Esophagus mucosa (tissue), 1 donor: ENCODE data around the gene MANF. TPM values are rescaled to one million over a fixed set of nuclear protein-coding genes. Genes with fewer than 3 reads are reported as not detected.

Source experiments
- ATAC-seq: fragments of 200-7000 bp; cut with Tn5 transposase; one replicate; pipeline ENCODE4 v1.9.1; 2020
- total RNA-seq: library from RNA; stranded (reverse); gene quantifications from one replicate; pipeline ENCODE4 v1.2.4, GENCODE V29; 2023
- donor health status: DM: yes; HTN: yes; CAD: no.

Gene MANF
- total RNA-seq, 1 donor from 2014 or later = 80.6 TPM

DNA sequence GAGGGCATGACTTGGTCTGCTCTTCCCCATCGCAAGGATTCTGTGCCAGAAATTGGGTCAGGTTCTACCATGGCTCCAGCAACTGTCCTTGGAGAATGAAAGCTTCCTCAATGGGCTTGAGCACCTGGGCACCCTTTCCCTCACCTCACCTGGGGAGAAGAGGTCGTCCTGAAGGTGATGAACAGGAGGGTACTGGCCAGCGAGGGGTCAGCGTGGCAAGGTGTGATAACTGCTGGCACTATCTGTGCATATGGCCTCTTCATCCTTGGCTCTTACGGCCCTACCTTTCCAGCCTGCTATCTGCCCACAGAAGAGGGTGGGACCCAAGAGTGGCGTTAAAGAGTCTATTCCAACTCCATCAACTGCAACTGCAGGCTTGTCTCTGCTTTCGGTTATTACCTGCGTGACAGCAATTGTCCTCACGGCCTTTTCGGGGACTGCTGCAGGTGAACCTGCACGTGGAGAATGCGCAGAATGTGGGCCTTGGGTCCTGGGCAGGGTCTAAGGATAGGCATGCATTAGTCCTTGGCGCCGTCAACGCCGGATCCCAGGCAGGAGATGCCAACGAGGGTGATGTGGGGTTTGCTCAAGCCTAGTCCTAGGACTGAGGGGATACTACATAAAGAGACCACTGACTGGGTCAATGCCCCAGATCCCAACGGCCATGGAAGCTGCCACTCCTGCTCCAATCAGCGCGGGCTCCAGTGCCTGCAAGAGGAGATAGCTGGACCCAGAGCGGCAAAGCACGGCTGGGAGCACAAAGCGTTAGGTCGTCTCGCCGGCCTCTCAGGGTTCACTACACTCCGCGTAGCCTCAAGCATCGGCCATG is 5.4 kb downstream of the MANF start:
- peak; percentile 0 for ATAC-seq

DNA sequence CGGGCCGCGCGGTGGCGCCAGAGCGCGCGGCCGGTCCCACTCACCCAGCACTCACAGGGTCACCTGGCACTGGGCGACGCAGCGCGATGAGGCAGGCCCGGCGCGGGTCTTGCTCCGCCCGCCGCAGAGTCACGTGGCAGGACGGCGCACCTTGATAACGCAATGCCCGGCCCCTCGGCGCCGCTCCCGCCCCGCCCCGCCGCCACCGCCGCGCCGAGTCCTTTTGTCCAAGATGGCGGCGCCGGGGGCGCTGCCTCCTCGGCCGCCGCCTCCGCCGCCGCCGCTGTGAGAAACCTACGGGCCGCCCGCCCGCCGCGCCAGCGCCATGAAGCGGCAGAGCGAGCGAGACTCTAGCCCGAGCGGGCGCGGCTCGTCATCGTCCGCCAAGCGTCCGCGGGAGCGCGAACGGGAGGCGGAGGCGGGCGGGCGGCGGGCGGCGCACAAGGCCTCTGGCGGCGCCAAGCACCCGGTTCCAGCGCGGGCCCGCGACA is 6.0 kb downstream of the MANF start, which contains the start of gene RBM15B:
TSS of gene RBM15B (plus strand) at position 211 of the 491 bp plus-strand sequence. CDS start at position 326, 115 bp downstream.
- peak; percentile 91 for ATAC-seq

DNA sequence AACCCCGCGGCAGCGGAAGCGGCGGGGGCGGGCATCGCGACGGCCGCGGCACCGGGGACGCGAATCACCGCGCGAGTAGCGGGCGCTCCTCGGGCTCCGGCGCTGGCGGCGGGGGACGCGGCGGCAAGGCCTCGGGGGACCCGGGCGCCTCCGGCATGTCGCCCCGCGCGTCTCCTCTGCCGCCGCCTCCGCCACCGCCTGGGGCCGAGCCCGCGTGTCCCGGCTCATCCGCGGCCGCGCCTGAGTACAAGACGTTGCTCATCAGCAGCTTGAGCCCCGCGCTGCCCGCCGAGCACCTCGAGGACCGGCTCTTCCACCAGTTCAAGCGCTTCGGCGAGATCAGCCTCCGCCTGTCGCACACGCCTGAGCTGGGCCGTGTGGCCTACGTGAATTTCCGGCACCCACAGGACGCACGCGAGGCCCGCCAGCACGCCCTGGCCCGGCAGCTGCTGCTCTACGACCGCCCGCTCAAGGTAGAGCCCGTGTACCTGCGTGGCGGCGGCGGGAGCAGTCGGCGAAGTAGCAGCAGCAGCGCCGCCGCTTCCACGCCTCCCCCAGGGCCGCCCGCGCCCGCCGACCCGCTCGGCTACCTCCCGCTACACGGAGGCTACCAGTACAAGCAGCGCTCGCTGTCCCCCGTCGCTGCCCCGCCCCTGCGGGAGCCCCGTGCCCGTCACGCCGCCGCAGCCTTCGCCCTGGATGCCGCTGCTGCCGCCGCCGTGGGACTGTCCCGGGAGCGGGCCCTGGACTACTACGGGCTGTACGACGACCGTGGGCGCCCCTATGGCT is 6.7 kb downstream of the MANF start:
- peak; percentile 1 for ATAC-seq

DNA sequence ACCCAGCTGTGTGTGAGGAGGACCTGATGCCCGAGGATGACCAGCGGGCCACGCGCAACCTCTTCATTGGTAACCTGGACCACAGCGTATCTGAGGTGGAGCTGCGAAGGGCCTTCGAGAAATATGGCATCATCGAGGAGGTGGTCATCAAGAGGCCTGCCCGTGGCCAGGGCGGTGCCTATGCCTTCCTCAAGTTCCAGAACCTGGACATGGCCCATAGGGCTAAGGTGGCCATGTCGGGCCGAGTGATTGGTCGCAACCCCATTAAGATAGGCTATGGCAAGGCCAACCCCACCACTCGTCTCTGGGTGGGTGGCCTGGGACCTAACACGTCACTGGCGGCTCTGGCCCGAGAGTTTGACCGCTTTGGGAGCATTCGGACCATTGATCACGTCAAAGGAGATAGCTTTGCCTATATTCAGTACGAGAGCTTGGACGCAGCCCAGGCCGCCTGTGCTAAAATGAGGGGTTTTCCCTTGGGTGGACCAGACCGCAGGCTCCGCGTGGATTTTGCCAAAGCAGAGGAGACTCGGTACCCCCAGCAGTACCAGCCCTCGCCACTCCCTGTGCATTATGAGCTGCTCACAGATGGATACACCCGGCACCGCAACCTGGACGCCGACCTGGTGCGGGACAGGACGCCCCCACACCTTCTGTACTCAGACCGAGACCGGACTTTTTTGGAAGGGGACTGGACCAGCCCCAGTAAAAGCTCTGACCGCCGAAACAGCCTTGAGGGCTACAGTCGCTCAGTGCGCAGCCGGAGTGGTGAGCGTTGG is 7.5 kb downstream of the MANF start:
- ATAC-seq = no peak

DNA sequence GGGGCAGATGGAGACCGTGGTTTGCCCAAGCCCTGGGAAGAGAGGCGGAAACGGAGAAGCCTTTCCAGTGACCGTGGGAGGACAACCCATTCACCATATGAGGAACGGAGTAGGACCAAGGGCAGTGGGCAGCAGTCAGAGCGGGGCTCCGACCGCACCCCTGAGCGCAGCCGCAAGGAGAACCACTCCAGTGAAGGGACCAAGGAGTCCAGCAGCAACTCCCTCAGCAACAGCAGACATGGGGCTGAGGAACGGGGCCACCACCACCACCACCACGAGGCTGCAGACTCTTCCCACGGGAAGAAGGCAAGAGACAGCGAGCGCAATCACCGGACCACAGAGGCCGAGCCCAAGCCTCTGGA is 8.0 kb downstream of the MANF start:
- no peak for ATAC-seq

DNA sequence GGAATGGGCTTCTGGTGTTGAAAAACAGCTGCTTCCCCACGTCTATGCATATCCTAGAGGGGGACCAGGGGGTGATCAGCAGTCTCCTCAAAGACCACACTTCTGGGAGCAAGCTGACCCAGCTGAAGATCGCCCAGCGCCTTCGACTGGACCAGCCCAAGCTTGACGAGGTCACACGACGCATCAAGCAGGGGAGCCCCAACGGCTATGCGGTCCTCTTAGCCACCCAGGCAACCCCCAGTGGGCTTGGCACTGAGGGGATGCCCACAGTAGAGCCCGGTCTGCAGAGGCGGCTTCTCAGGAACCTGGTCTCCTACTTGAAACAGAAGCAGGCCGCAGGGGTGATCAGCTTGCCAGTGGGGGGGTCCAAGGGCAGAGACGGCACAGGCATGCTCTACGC is 8.5 kb downstream of the MANF start:
- no peak for ATAC-seq

DNA sequence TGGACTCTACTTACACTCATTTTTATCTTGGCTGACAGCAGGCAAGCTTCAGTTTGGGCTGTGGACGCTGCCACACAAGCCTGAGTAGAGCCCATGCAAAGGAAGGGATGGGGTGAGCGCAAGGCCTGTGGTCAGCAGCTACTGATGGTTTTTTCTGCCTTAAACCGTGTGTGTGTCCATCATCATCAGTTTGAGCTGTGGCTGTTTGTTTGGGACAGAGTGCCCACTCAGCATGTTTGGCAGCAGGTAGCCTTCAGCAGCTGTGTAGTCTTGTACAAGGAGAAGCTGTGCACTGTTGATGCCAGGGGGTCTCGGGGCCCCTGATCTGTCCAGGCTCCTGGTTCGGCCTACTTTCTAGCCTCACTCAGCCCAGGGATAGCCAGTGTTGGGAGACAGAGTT is 9.4 kb downstream of the MANF start:
- ATAC-seq = no peak

DNA sequence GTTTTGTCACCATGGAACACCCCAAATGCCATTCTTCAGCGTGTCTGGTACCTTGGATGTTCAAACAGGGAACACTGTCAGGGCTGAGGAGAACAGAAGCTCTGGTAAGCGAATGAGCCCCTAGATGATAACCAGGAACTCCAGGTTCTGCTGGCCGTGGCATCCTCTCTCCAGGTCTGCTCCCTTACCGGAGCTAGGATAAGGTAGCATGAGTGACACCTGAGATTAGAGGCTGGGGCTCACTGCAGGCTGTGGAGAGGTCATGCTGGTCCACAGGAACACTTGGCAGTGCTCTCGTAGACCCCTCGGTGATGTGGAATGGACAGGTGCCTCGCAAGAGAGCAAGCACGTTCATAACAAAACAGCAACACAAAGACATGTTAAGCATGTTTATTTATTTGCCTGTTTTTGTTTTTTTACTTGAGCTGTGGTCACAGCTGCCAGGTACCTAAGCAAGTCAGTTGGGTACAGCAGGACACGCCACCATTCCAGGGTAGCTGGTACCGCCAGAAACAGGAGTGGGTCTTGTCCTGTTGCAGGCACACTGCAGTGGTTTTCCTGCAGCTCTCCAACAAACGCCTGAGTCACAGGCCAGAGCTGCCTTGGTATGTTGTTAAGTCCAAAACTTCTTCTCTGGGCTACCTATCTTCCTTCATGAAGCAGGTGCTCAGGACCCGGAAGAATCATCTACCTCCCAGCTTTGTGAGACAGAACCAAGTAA is 10.6 kb downstream of the MANF start:
- no peak for ATAC-seq

DNA sequence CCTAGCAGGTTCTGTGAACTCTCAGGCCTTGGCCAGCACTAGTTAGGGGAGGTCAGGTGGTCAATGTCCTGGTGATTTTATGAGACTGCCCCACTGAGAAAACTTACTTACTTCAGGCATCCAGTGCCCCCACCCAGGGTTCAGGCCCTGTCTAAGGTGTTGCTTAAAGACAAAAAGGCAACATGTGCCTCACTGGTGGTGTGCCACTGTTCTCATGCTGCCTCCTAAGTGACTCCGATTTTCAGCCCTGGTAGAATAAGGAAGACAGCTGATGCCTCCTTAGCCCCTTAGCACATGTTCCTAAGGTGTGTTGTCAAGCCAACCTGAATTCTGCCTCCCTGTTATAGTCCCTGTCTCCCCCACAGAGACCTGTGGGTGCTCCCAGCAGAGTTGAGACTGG is 11.3 kb downstream of the MANF start:
- ATAC-seq = no peak

DNA sequence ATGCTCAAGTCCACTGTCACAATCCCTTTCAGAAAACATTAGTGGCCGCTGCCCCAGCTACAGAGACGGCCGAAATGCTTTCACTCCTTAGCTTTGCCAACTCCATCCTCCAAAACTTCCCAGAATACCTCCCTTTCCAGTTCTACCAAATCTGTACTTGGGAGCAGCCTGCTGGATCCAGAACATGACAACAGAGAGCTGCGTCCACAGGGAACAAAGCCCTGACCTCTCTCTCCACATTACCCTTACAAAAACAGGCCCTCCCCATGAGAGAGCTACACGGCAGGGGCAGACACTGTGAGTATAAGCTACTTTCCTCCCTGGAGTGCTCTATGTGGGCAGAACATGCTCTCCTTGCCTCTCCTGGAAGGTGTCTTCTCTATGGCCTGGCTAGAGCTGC is 12.3 kb downstream of the MANF start:
- ATAC-seq = no peak

DNA sequence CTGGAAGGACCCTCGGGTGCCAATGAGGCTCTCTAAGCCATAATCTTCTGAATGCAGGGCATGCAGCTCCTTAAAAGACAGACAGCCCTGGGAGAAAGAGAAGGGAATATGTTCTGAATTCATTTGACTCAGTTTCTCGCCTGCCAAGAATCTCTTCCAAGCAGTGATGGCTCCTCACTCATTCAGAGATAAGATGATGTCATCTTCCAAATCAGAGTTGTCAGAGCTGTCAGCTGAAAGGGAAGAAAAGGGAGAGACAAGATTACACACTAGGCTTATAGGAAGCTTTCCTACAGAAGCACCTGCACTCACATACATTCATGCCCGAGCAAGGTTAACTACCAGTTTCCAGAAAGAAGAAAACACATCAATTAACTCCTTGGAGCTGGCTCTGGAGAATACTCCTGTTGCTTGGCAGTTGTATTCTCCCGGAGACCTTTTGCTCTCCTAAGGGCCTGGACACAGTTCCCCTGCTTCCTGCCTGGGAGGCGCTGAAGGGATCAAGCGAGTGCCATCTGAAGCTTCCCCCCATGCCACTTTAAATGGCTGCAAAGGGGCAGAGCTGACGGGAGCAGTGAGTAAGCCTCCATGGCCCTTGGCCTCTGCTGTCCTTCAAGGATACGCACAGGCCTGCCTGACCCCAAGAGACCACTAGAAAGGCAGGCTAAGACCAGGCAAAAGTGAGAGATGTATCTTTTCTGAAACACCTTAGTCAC is 13.7 kb downstream of the MANF start:
- no peak for ATAC-seq

DNA sequence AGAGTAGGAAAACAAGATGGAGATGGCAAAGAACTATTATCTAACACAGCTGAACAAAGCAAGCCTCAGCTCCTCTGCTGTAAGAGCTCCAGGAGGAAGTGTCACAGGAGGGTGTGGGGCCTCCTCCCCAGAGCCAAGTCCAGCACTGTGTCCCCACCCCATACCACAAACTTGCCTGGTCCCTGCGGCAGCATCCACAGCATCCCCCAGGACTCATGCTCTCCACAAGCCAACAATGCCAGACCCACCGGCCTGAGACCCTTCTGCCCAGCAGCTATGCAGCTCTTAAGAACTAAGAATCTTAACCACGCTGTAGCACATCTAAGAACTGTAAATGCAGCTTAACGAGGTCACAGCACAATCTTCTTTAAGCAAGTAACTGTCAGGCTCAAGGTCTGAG is 15.1 kb downstream of the MANF start:
- ATAC-seq = peak; percentile 22

DNA sequence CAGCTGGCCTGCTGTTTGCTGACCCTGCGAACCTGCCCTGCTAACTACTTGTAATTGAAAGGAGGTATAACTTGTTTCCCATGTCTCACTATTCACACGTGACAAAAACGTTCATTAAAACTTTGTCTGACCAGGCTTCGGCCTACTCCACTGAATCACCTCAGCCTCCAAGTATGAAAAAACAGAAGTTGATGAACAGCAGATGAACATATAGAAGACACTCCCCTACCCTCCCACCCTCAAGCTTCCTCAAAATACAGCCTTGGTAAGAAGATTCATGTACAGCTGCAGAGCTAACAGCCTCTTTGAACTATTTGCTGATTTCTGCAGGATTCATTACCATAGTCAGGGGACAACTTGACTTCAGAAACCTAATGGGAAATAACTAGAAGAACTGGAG is 16.6 kb downstream of the MANF start:
- ATAC-seq = no peak

DNA sequence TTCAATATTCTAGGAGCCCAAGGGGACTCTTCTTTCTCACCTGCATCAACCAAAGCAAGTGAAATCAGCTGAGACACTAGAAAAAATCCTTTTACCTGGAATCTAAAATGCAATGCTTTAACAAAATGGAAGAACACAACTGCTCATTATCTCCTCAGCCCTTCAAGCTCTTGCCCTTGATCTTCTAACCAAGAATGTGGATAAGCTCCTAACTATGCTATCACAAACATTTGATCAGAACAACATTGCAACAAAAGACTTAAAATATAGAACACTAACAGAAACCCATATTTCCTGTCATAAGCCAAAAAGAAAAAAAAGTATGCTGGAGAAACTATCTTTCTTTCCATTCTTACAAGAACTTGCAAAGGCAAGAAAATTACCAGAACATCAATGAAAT is 18.6 kb downstream of the MANF start:
- no peak for ATAC-seq

DNA sequence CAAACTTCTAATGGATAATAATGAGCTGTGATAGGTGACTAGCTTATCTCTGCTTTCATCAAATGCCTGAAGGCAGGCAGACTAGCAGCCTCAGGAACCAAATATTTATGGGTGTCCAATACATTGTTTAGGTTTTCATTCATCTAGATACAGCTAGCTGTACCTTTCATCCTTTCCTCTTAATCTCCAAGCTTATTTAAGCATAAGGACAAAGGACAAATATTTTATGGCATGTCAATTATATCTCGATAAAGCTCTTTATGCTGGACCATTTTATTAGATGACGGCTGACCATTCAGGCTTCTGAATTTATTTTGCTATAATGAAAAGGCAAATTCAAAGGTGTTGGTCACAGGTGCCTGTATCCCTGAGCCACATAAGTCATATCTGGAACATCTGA is 22.9 kb downstream of the MANF start:
- ATAC-seq = no peak

DNA sequence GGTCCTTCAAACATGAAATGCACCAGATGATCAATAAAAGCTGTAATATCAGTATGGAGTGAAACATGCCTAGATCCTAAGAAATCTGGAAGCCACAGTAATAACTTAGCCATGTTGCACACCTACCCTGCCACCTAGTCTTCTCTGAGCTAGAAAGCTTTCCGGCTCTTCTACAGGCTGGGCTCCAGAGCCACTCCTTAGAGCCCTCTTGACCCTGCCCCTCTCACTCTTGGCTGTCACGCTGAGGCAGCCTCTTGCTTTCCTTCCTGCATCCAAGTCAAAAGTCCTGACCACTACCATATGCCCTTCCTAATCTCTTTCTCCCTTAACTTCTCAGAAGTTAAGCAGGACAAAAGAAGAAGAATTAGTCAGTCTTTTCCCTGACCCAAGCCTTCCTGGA is 23.7 kb downstream of the MANF start:
- no peak for ATAC-seq

DNA sequence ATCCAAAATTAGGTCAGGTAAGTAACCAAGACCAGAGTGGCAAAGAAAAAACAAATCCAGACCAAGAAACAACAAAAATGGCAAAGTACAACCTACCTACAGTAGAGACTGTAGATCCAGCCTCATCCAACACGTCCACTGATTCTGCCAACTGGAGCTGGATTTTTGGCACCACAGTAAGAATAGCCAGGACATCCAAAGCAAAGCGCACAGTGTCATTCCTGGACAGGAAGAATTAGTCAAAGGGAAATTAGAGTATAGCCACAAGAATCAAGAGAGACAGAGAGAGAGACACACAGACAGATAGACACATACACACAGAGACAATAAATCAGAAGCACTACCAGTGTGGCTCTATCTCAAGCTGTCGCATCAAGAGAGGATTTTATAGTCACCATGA is 37.1 kb downstream of the MANF start:
- no peak for ATAC-seq

DNA sequence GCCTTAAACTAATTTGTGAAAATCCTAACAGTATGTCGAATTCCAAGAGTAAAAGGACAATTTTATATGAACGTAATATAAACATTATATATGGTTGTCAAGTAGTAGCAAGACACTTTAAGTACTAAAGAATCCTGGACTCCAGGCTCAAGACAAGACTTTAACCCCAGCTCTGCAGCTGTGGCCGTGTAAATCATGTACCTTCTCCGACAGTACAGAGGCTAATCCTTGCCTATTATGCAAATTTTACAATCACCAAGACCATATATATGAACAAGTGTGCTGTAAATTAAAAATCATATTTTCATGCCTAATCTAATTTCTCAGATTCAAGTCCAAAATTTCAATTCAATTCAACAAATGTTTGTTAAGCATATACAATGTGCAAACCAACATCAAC is 41.8 kb downstream of the MANF start:
- no peak for ATAC-seq

DNA sequence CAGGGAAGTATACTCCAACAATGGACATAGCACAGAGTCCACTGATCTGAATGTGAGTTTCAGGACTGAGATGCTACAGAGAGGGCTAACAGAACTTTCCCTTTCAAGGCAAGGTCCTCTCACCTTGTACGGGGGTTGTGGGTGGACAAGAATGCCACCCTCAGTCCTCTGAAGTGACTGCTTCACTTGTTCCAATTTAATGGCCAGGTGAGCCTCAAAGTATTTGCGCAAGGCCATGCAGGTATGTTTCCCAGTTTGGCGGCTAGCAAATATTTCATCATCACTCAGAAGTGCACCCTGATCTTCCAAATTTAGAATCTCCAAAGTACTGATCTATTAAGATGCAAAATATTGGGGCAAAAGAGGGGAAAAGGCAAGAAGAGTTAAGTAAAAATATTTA is 44.0 kb downstream of the MANF start:
- ATAC-seq = no peak

DNA sequence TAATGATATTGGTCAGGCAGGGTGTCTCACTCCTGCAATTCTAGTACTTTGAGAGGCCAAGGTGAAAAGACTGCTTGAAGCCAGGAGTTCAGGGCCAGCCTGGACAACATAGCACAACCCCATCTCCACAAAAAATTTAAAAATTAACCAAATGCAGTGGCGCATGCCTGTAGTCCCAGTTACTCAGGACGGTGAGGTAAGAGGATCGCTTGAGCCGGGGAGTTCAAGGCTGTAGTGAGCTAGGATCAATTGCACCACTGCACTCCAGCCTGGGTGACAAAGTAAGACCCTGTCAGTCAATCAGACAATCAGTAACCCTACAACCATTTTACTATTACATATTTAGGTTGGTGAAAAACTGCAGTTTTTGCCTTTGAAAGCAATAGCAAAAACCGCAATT is 49.0 kb downstream of the MANF start:
- no peak for ATAC-seq

DNA sequence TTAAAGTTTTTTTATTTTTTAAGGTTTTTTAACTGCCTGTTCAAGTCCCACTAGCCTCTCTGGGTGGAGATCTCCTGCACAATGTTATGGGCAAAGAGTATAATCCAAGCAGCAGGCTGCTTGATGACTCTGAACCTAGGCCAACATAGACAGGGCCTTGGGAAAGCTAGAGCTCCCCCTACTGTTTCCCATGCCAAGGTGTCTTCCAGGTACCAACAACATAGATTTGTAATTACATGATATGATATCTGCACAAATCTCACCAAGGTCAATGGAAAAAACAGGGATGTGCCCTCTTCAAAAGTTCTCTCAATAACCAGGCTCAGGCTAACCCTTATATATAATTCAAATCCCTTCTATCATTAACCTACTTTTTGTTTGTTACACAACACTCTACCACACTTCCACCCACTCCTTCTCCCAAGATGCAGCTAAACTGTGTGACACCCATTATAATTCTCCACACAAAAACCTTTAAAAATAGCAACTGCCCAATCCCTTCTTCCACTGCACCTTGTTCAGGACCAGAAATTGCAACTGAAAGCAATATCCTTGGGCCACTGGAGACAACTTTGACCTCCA is 49.7 kb downstream of the MANF start:
- peak; percentile 79 for ATAC-seq
